ENCODE results near the gene ELAVL2.

GRCh38 chr9:23698161-23698560, 127.9 kb downstream of the ELAVL2 start:
- TF ChIP-seq CTCF (IDR thresholded peaks at IDR 0.05; ENCODE audit: low read length) (no peak), EZH2 (IDR thresholded peaks at IDR 0.05; ENCODE audit: borderline replicate concordance, low read length) (no peak)
